ELF-1 (cell line): ENCODE results near the gene PTPRZ1.

ENCODE experiments used
- DNase-seq: peaks from one replicate; pipeline ENCODE4 v3.0.0-alpha.2; 2016; ENCODE audit warnings: low read depth, low spot score

PTPRZ1 gene

DNA sequence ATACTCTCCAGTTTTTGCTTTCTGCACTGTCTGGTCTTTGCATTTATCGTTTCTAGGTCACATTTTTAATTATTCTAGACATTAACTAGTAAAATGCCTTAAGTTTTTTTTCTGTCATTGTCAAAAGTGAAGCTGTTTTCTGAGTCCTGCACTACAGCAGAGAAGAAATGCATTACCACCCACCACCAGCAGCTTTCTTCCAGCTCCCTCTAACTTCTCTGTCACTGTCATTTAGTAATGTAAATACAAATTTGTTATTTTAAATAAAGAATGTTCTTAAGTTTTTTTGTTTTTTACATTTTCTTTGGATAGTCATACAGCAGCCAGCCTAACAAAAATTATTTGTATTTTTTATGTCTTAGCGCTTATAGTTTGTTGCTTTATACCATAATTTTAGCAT, 18.8 kb downstream of the PTPRZ1 start:
- DNase-seq = no peak

GRCh38 chr7:121901026-121901425, 28.1 kb downstream of the PTPRZ1 start:
- DNase-seq = no peak

- no peak for DNase-seq
Observed at GRCh38 chr7:121904120-121904519, 31.2 kb downstream of the PTPRZ1 start.

DNA sequence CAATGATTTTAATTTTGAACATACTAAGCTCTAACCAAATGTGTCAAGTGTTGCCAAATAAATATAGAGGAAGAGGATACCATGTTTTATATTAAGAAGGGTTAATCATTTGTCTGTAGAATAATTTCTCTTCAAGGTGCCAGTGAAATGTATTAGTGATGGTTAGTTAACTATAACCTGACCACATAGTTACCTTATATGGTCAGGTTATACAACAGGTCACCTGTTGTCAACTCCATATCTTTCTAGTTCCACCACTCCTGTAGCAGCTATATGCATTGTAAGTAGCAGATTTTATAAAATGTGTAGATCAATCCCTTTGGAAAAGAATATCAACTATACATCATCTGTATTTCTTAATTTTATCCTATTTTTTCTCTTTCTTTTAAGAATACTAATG, 35.1 kb downstream of the PTPRZ1 start:
- DNase-seq = no peak

DNA sequence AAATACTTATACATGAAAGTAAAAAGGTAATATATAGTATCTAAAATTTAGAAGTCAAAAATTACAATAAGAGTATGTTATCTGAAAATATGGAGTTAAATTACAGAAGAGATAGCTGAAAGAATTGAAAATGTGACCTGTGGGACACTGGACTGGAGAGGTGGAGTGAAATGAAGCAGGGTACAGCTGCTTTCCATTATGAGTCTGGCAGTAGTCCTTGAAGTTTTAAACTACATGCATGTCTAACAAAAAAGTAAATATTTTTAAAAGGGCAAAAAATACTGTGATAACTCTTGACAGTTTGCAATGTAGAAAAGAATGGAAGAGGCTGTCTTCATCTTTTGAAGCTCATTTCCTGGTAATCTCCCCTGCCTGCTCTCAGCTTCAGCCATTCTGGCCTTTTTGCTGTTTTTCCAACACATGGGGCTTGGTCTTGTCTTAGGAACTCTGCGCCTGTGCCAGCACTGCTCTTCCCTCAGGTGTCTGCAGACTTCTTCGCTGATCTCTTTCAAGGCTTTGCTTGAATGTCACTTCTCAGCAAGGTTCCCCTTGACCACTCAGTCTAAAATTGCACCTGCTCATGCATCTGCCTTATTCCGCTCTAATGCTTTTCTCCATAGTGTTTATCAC, 36.9 kb downstream of the PTPRZ1 start:
- DNase-seq = no peak

DNA sequence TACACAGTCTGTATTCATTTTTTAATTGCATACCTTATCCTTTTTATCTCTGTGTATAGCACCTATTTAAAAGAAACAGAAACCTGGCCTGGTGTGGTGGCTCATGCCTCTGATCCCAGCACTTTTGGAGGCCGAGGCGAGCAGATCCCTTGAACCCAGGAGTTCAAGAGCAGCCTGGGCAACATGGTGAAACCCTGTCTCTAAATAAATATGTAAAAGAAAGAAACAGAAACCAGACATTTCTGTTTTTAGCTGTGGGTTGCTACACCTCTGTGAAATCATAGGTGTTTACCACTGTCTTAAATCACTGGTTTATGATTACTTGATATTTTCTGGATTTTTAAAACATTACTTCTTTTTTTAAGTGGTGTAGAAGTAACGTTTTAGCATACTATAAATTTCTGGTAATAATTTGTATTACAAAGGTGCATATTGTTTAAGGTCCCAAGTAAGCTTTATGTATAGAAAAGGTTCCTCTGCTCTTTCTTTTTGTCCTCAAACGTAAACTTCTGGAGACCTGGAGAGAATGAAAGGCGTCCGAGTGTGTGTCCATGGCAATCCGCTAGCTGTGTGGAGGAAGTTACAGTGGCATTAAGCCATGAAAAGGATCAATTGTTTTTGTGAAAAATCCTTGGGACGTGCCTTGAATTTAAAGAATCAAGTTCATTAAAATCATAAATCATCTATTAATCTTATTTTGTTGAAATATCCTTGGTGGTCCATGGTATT, 41.1 kb downstream of the PTPRZ1 start:
- no peak for DNase-seq

DNA sequence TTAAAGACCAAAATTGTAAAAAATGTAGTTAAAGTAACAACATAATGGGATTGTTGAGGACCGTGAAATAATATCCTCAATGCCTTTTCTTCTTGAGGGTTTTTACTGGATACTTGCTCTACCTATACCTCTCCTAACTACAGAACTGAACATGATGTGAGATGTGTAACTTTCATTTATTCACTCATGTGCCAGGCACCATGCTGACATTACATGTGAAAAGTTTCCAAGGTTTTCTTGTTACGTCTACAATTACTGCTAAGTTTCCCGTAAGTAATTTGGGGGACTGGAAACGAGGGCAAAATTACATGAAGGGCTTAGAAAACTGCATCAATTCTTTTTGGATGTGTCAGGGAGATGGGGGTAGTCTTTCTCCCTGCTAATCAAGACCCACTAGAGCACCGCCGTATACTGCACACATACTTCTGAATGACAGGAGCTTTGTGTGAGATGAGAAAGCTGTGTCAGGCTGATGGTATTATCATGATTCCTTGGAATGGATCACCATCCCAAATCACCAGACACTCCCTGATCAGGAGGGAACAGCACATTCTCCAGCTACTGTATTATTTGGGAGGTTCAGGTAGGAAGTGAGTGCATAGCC, 41.8 kb downstream of the PTPRZ1 start:
- no peak for DNase-seq

GRCh38 chr7:121916211-121916610, 43.2 kb downstream of the PTPRZ1 start:
- DNase-seq = no peak

DNA sequence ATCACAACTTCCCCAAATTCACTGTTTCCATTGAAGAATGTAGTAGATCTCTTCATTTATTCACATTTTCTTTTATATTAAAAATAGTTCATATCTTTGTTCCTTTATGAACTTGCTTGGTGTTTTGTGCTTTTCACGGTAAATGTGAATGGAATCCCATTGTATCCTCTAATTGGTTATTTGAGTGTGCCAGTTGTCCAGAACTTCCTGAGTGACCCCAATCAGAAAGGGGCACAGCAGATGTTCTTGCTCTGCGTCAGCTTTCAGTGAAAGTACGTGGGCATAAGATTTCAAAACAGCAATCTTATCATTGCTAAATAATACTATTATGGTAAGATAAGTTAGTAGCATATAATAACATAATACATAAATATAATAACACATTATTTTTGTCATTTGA, 47.0 kb downstream of the PTPRZ1 start:
- DNase-seq = no peak

- DNase-seq = no peak
Observed at GRCh38 chr7:121924269-121925186, 51.6 kb downstream of the PTPRZ1 start.

- DNase-seq = no peak
Observed at GRCh38 chr7:121931149-121931902, 58.4 kb downstream of the PTPRZ1 start.

DNA sequence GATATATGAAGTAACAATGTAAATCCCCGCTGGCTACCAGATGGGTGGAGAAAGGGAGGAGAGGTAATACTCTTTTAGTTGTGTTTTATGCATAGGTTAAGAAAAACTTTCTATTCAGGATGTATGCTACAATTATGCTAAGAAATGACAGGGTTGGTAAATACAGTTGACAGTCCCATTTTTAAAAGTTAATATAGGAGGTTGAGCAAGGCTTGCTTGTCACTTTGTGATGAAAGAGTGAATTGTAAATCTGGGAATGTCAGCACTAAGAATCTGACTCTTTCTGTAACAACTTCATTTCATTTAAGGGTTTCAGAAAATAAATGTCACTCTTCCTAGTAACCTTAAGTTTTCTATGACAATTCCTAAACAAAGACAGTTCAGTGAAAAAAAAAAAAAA, 59.8 kb downstream of the PTPRZ1 start:
- no peak for DNase-seq

DNA sequence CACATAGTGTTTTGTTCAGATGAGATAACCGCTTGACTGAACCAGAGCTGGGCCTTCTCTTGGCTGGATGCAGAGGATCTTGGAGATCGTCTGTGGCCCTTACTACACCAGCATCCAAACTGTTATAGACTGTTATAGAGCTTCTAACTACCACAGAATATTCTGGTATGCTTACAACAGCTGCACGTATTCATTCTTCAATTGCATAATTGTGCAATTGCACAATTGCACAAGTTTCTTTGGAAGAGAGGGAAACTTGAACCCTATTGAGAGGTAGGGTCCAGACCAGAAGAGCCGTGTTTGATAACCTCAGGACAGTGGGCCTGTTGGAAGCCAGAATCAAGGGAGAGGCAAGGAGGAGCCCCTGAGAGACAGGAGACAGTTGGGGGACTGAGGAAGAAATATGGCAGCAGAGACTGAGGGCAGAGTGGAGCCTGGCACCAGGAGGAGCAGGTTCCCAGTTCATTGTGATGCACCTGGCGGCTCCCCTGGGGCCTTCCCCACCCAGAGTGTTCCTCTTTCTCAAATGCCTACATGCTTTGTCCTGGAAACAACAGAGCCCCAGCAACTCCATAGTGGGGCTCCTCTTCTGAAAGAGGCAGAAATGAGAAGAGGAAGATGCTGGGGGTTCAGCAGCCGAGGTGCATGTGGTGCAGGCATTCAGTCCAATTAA, 64.1 kb downstream of the PTPRZ1 start:
- peak; percentile 22 for DNase-seq

DNA sequence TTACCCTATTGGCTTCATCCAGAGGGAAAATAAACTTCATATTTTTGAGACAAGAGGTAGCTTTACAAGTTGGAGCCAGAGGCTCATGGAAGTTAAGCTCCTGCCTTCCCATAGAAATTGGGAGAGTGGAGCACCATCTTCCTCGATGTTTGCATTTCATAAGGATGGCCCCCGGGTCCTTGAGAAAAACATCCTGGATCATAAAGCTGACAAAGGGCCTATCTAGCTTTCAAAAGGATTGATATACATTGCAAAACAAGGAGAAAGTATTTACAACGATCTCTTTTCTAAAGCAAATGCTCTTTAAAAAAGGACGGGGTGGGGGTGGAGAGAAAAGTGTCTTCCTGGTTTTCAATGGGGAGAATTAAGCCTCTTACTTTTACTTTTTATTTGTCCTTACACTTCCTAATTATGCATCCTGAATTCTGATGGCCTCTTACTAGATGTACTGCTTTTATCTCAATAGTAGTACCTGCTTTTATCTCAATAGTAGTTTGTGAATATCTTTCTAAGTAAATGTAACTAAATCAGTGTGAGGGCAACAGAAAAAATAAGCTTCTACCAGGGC, 65.6 kb downstream of the PTPRZ1 start:
- DNase-seq = peak; percentile 65

DNA sequence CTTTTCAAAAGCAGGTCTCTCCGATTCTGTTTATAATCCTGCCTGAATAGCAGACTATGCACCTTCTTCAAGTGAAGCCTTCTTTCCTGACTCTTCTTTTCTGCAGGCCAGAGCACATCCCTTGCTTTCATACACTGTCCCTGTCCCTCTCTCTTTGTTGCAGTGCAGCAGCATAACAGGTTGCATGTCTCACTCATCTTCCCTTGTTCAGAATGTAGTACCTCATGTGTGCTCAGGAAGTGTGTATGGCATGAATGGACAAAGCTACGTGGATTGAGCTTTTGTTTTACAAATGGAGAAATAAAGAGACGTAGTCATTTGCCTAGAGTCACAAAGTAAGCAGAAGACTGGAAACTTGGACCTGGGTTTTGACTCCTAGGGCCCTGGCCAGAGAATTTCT, 68.0 kb downstream of the PTPRZ1 start:
- no peak for DNase-seq

DNA sequence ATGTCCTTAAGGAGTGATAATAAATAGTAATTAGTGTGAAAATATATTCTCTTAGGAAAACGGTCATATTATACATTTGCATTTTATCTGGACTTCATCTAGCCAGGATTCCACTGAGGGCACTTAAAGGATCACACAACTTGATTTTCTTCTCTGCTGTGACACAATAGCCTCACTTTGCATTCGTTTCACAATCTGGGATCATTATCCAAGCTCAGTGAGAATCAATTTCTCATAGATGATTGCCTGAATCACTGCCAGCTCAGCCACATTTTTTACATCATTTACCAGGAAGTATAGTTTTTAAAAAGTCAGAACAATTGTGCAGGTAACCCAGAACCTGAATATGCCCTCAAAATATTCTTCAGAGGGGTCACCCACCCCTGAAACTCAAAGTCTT, 68.9 kb downstream of the PTPRZ1 start:
- no peak for DNase-seq

DNA sequence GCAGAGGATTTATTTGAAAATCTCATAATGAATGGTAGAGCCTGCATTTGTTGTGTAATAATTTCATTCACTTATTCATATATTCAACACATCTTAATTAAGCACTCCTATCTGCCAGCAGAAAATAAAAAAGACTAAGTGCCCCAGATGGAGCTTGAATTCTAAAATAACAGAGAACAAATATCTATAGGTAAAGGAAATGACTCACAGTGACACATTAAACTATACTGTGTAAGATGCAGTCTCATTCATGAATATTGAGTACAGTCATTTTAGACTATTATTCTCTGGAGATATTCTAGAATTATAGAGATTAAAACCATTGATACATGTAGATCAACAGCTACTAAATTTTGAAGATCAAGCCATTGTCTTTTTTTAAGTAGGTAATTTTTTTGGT, 72.1 kb downstream of the PTPRZ1 start:
- DNase-seq = no peak

DNA sequence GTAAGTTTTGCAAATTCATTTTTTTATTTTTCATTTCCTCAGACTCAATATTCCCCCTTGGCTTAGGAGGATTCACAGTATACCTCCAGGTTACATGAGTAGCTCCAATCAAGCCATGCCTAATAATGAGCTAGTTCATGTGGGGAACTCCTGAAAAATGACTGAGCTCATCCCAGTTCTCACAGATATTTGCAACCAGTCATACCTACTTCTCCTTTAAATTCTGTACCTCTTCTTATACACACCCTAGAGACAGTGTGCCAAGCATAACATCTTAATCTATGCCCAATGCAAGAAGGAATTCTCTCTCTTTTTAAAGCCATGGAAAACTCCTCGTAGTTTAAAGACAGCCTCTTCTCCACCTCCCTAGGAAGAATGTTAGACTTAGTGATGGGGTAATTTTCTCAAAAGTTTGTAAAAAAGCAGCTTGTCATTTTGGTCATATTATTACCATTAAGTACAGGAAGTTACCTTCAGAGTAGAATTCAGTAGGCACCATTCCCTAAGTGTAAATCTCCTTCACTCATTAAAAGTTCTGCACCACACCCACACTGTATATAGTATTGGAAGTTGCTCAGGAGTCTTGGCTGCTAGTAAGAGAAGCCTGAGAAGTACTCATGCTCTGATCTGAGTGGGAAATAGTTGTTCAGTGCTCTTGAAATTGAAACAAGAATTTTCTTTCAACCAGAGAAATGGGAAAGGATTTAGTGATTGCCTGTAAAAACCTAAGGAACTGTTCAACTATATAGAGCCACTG, 72.7 kb downstream of the PTPRZ1 start:
- no peak for DNase-seq

DNA sequence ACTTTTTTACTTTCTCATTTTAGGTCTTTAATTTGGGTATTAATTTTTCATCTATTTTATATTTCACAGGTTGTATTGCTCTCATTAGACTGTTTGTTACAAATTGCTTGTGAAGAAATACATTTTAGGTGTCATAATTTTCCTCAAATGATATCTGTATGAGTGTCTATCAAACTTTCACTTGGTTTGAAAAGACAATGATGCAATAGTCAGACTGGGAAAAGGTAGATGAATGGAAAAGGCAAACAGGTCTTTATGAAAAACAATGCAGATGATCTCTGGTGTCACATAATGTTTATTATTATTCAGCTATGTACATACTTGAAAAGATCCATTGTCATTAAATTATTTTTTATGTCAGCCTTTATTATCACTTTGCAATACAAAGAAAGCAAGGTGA, 80.2 kb downstream of the PTPRZ1 start:
- DNase-seq = no peak

DNA sequence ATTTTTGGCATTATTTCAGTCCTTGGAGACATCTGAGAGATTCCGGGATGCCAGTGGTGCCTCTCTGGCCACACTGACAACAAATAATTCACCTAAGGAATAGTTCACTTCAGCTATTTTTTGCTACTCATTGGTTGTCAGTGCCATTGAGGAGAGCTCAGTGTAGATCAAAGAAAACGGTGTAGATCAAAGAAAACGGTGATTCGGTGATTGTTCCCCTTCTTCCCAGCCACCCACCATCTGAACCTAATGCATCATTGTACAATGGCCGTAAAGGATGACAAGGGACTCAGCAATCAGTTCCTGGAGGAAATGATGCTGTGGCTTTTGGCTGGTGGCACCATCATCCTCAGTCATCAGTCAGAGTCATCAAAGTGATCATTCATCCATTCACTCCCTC, 80.6 kb downstream of the PTPRZ1 start:
- no peak for DNase-seq
